RPMI7951 (cell line): ENCODE data around the gene ZNF134. TPM values are rescaled to one million over a fixed set of nuclear protein-coding genes. Genes with fewer than 3 reads are reported as not detected.

Experiments used
- DNase-seq: peaks from one replicate; pipeline ENCODE4 v3.0.0-alpha.2; 2012; ENCODE audit warnings: low read depth
- total RNA-seq: library from RNA; depleted of rRNA; stranded (reverse); fragments of >200 nt; shearing (Covaris generic); gene quantifications from 2 replicates; pipeline ENCODE4 v1.2.3, GENCODE V29; 2014; rRNA removed

Gene ZNF134
- total RNA-seq, 1 experiment from 2014 or later = 14.2 TPM

- DNase-seq = no peak
Observed at GRCh38 chr19:57637379-57637778, 23.3 kb downstream of the ZNF134 start.

- DNase-seq = no peak
Observed at GRCh38 chr19:57641715-57642234, 27.7 kb downstream of the ZNF134 start.

GRCh38 chr19:57642396-57643046, 28.5 kb downstream of the ZNF134 start:
- no peak for DNase-seq

- no peak for DNase-seq
Observed at GRCh38 chr19:57643734-57644133, 29.7 kb downstream of the ZNF134 start.

GRCh38 chr19:57648331-57649003, 34.4 kb downstream of the ZNF134 start:
- DNase-seq = no peak

GRCh38 chr19:57651654-57651996, 37.6 kb downstream of the ZNF134 start:
- DNase-seq = no peak

GRCh38 chr19:57653689-57654088, 39.6 kb downstream of the ZNF134 start:
- DNase-seq = no peak

GRCh38 chr19:57655443-57655842, 41.4 kb downstream of the ZNF134 start:
- DNase-seq = no peak

- no peak for DNase-seq
Observed at GRCh38 chr19:57656346-57656745, 42.3 kb downstream of the ZNF134 start.

GRCh38 chr19:57664269-57665127, 50.5 kb downstream of the ZNF134 start:
- DNase-seq = peak; percentile 82

GRCh38 chr19:57665261-57665806, 51.3 kb downstream of the ZNF134 start:
- no peak for DNase-seq

GRCh38 chr19:57667228-57667627, 53.2 kb downstream of the ZNF134 start:
- DNase-seq = no peak

GRCh38 chr19:57668635-57669034, 54.6 kb downstream of the ZNF134 start, which contains the start of gene ZSCAN4:
TSS of gene ZSCAN4 (plus strand) at chr19:57668935. CDS start at chr19:57676146, 7,211 bp downstream.
- DNase-seq = no peak

- no peak for DNase-seq
Observed at GRCh38 chr19:57671124-57671895, 57.3 kb downstream of the ZNF134 start.

- no peak for DNase-seq
Observed at GRCh38 chr19:57672466-57672865, 58.4 kb downstream of the ZNF134 start.

Other genes with a start within 250 kb of the ZNF134 start
- 21.7 and 27.1 TPM in 2 replicates for gene ZNF548, start 224.4 kb upstream of the ZNF134 start, total RNA-seq
- 9.9 and 10.5 TPM in 2 replicates for gene ZNF17, start 203.1 kb upstream of the ZNF134 start, total RNA-seq
- 9.3 and 12.7 TPM in 2 replicates for gene ZNF749, start 178.9 kb upstream of the ZNF134 start, total RNA-seq
- gene VN1R1, start 157.1 kb upstream of the ZNF134 start, total RNA-seq = not detected in 2 replicates
- gene ZNF772, start 136.7 kb upstream of the ZNF134 start, total RNA-seq = 13.5 and 17.3 TPM in 2 replicates
- 11.1 and 12.0 TPM in 2 replicates for gene ZNF419, start 126.5 kb upstream of the ZNF134 start, total RNA-seq
- gene ZNF773, start 114.3 kb upstream of the ZNF134 start, total RNA-seq = 9.0 and 23.1 TPM in 2 replicates
- gene ZNF549, start 86.9 kb upstream of the ZNF134 start, total RNA-seq = 5.1 and 6.2 TPM in 2 replicates
- gene ZNF550, start 54.4 kb upstream of the ZNF134 start, total RNA-seq = 6.1 and 6.3 TPM in 2 replicates
- gene ZNF416, start 35.3 kb upstream of the ZNF134 start, total RNA-seq = 6.1 and 6.3 TPM in 2 replicates
- gene ZIK1, start 30.1 kb upstream of the ZNF134 start, total RNA-seq = 9.9 and 11.6 TPM in 2 replicates
- gene ZNF530, start 14.4 kb upstream of the ZNF134 start, total RNA-seq = 12.7 and 17.7 TPM in 2 replicates
- 9.7 and 10.1 TPM in 2 replicates for gene ZNF211, start 18.9 kb downstream of the ZNF134 start, total RNA-seq
- gene ZSCAN4, start 54.7 kb downstream of the ZNF134 start, total RNA-seq = not detected in 2 replicates
- 8.2 and 12.1 TPM in 2 replicates for gene ZNF551, start 67.7 kb downstream of the ZNF134 start, total RNA-seq
- gene ZNF154, start 95.0 kb downstream of the ZNF134 start, total RNA-seq = not detected in 2 replicates
- gene ZNF671, start 113.4 kb downstream of the ZNF134 start, total RNA-seq = 6.4 and 8.0 TPM in 2 replicates
- 10.1 and 21.9 TPM in 2 replicates for gene ZNF776, start 132.6 kb downstream of the ZNF134 start, total RNA-seq
- gene ZNF586, start 155.4 kb downstream of the ZNF134 start, total RNA-seq = 10.7 and 13.7 TPM in 2 replicates
- gene ZNF552, start 200.7 kb downstream of the ZNF134 start, total RNA-seq = 2.6 and 4.9 TPM in 2 replicates
- gene ZNF587B, start 216.1 kb downstream of the ZNF134 start, total RNA-seq = 3.1 and 4.3 TPM in 2 replicates
- 10.6 and 11.4 TPM in 2 replicates for gene ZNF587, start 235.6 kb downstream of the ZNF134 start, total RNA-seq